Mammary epithelial cell (primary cell): ENCODE data around the gene TAF1B.

Source experiments
- CTCF ChIP-seq, 2 donors: IDR thresholded peaks in 1 of 2; conservative IDR thresholded peaks in 1 of 2; 2 replicates each; pipeline ENCODE4 v1.5.1; 2011 to 2012; ENCODE audit warnings: inconsistent platforms in 2 of 2, low read length in 2 of 2, mild to moderate bottlenecking in 2 of 2, control low read depth in 1 of 2, low read depth in 1 of 2; ENCODE audit not compliant: insufficient read depth in 1 of 2; ENCODE audit errors: extremely low read depth in 1 of 2
- EZH2 ChIP-seq: IDR thresholded peaks from 2 replicates; pipeline ENCODE4 v1.6.1; 2012; ENCODE audit warnings: low read length, inconsistent platforms, borderline replicate concordance

DNA sequence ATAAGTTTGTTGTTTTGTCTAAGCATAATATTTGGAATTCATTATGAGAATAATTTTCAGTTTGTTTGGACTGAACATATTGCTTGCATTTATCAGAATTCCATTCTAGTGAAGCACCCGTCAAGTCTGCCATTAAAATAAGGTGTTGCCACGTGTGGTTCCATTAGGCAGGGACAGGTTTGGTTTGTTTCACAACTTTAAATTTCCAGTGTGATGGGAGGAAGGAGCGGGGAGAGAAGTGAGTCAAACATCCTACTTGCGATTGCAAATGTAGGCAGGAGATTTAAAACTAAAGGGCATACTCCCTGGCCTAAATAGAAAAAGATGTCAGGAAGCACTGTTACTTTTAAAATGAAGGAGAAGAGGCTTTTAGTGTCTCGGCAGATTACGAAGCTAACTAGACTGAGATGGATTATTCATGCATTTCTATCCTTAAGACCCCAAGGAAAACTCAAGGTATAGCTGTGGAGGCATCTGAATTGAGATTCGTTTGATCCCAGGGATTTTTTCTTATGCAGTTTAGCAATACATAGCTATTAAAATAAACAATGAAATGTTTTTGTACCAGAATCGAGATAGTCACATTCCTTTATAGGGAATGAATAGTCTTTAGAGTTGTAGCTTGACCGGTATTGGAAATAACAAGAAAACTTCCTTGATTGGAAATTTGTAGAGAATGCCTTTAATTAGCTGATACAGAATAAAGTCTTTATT is 128.0 kb downstream of the TAF1B start:
- TF ChIP-seq CTCF (conservative IDR thresholded peaks at IDR 0.05 in 1 of 2, IDR thresholded peaks at IDR 0.05 in 1 of 2; ENCODE audit: extremely low read depth in 1 of 2, insufficient read depth in 1 of 2, low read depth in 1 of 2, low read length in 2 of 2) (no peak), EZH2 (no peak)
